OCI-LY1 (cell line): Measurements from ENCODE around the gene GASK1A.

ENCODE experiments used
- CTCF ChIP-seq: fragments of 200-600 bp; sonication (generic), shearing (Covaris generic); IDR thresholded peaks from 2 replicates; pipeline ENCODE4 v1.5.1; 2017; ENCODE audit warnings: mild to moderate bottlenecking, antibody characterized with exemption, low read length, moderate library complexity, mixed read lengths
- EZH2 ChIP-seq: fragments of 200-600 bp; sonication (generic), shearing (Covaris generic); IDR thresholded peaks from 2 replicates; pipeline ENCODE4 v1.8.0; 2017; ENCODE audit warnings: borderline replicate concordance, mixed run types, mild to moderate bottlenecking, antibody characterized with exemption, low read length, moderate library complexity, mixed read lengths

- TF ChIP-seq CTCF, result no peak
- no peak for TF ChIP-seq EZH2
Measured at GRCh38 chr3:43062564-43063040, 83.5 kb downstream of the GASK1A start.
